ENCODE measurements around the gene KAZN.

KAZN gene

DNA sequence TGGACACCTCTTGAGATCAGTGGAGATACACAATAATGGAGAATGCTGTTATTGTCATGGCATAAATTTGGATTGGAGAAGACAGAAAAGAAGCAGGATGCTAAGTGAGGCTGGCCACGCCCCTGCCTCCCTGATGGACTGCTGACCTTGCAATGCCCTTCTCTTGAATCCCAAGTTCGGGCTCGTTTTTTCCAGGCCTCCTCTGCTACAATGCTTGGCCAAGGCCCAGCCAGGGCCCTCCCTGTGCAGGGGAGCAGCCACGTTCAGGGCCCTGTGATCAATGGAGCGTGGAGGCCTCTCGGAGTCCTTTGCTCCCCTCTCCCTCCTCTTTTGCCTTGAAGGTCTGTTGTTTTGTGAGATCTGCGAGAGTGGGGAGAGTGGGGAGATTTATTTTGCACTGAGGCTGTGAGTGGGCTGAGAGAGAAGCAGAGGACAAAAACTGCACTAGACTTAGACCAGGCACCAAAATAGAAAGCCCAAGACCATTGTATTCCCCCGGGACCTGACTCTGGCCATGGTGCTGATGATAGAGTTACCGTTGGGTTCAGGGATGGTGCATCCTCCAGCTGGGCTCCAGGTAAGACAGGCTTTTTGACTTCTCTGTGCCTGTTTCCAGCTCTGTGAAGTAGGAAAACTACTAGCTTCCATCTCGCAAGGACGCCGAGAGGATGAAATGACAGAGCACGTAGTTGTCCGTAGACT is 268.6 kb downstream of the KAZN start:
- DNase-seq: no peak

DNA sequence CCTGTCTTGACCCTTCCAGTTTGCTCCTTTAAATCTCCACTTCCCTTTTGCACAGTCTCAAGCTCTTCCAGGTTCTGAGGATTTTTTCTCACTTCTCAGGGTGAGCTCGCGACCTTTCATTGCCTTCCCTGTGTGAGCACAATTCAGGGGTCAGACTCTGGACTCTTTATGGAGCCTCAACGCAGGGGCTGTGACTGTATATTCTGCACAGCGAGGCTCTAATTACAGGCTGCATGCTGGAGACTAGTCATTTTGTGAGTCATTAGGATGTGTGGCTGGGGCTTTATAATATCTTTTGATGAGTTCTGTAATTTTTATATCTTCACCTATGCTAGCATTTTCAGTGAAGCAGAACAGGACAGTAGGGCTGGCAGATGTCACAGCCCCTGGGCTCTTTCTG is 270.7 kb downstream of the KAZN start:
- DNase-seq: no peak

DNA sequence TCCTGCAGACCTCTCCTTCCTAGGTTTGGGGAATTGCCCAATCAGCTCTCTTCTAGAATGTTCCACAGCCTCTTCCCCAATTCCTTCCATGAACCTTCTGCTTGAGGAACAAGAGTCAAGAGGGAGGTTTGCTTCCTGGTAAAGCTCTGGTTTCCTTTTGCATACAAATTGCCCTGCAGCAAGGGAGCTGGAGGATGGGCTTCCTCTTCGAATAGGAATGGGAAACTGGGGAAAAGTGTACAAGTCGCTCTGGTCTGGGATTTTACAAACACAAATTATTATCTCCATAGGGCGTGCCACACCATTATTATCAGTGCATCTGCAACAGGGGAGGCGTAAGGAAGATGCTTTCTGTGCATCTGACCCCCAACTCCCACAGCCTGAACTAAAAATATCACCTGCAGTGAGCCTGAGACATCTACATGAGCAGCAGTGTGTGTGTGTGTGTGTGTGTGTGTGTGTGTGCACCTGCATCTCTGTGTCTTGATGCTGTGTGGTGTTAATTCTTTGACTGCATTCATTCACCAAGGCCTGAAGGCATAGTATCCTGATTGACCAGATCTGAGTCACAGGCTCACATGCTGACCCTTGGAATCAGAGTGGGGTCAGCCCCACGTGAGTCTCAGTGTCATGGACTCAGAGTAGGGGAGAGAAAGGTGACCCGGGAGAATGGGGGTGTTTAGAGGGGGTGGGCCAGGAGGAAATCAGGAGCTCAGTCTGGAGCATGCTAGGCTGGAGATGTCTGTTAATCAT is 272.9 kb downstream of the KAZN start:
- DNase-seq: no peak

DNA sequence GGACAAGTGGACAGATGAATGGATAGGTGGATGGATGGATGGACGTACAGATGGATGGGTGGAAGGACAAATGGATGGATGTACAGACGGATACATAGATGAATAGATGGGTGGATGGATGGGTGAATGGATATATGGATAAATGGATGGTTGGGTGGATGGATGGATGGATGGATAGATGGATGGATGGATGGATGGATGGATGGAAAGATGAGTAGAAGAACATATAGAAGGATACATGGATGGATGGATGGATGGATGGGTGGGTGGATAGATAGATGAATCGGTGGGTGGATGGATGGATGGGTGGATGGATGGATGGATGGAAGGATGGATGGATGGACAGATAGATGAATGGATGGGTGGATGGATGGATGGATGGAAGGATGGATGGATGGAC is 274.3 kb downstream of the KAZN start:
- DNase-seq: no peak

DNA sequence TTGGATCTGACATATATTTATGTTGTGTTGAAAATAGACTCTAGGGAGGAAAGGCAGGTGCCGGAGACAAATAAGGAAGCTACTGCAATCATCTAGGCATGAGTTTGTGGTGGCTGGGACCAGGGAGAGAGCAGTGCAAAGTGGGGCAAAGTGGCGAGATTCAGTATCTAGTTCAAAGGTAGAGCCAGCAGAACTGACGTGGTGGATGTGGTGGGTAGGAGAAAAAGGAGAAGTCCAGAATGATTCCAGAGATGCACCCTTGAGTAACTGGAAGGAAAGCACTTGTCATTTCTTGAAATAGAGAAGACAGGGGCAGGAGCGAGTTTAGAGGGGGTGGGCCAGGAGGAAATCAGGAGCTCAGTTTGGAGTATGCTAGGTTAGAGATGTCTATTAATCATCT is 275.2 kb downstream of the KAZN start:
- no peak for DNase-seq

DNA sequence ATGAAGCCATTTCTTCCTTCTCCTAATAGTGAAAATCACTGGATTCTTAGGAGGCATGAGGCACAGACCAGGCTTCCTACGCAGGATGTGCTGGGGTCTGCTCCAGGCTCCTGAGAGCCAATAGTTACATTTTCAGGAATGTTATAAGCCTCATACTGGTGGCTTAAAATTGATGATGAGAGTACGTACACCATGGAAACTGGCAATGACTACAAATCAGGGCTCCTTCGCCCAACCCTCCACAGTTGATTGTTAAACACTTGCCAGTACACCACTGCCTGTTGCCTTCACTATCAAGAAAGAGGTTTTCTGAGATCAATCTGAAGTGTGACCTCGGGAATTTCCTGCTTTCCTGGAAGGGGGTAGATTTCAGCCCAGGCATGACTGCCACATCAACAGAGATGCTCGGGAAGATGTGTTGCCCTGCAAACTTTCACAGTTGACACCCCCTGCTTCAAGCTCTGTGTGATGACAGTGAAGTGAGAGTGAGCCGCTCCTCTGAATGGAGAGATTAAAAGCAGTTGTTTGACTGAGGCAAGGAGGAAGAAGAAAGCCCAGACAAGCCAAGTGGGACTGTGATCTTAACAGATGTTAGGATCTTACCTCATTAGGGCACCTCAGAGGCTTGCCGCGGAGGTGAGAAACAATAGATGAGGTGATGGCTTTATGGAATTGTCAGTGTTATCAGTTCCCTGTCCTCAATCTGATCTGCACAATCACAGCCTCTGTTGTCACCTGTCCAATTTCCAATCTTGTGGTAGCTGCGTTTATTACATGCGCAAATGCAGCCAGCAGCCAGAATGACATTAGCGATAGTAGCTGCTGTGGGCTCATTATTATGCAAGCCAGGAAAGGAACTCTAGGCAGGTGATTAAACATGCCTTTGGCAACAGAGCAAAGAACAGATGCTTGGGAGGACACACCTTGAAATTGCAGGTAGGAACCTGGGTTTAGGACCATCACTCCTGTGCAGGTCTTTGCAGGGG is 277.3 kb downstream of the KAZN start:
- no peak for DNase-seq

DNA sequence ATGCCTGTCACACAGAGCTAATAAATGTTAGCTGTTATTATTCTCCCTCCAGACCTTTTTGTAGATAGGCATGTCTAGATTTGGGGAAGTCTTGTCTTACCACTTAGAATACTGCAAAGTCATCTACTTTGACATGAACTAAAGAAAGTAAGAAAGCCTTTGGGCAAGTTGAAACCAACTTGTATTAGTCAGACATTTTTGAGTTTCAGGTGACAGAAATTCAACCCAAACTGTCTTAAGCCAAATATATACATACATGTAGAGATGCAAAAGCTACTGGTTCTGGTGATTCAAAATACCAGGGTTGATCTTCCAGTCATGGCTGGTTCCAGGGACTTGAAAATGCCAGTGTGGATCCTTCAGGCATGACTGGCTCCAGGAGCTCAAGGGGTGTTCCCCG is 278.3 kb downstream of the KAZN start:
- DNase-seq: no peak

DNA sequence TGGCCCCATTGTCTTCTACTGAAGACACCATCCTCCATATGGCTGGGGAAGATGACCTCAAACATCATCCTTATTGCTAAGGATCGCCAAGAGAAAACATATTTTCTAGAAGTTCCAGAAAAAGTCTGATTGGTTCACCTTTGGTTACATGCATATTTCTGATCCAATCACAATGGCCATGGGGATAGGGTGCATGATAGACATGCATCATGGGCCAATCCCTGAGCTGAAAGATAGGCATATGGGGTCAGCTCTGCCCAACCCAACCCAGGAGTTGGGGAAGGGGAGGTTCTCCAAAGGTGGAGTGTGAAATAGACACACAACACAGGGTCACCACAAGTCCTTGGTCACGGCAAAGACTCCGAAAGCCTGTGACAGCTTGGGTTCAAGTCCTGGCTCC is 278.7 kb downstream of the KAZN start:
- no peak for DNase-seq

DNA sequence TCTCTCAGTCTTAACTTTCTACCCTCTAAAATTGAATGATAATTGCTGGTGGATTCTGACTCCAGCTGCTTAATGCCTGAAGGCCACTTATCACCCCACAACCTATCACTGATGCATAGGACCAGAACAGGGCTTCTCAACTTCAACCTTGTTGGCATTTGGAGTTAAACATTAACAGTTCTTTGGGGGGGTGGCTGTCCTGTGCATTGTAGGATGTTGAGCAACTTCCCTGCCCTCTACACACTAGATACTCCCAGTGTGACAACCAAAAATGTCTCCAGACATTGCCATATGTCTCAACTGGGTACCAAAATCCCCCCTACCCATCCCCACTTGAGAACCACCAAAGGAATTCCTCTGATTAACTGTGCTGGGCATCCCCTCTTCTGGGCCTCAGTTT is 279.6 kb downstream of the KAZN start:
- no peak for DNase-seq

DNA sequence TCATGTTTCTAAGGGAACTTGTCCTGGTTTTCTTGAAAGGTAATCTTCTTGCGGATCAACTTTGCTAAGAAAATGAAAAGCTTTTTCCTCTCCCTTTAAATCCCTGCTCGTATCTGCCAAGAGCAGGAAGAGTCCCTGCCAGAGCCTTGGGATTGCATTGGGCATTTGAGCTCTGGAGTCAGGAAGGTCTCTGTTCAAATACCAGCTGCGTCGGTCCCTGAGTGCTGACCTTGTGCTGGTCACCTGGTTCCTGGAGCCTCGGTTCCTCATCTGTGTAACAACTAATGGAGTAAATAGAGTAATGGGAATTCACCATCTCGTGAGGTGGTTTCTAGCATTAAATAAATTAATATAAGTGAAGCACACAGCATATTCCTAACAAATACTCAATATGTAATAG is 280.5 kb downstream of the KAZN start:
- DNase-seq: no peak

DNA sequence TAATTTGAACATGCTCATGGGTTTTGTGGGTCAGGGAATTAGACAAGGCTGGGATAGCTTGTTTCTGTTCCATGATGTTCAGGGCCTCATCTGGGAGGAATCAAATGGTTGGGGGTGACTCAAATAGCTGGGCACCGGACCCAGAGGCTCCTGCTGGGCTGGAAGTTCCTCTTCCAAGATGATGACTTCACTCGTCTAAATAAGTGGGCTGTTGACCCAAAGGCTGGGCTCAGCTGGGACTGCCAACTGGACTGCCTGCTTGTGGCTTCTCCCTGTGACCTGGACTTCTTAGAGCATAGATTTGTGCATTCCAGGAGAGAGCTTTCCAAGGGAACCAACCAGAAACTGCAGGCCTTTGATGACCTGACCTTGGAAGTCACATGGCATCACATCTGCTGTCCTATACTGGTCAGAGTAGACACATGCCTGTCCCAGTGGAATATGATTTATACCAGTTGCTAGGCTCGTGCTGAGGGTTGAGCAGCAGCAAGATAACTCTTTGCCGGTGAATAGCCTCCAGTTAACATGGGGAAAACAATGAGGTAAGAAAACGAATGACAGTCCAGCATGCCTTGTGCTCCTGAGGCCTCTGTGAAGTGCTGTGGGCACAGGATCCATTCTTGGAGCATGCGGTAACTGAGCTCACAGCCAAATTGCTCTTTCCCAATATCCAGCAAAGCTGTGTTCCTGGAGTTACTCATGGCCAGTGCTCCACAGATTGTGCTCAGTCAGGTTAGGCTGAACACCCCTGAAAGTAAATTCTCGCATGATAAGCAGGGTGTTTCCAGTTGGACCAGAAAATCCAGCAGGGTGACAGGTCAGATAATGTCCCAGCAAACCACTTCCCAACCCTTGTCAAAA is 282.2 kb downstream of the KAZN start:
- no peak for DNase-seq

DNA sequence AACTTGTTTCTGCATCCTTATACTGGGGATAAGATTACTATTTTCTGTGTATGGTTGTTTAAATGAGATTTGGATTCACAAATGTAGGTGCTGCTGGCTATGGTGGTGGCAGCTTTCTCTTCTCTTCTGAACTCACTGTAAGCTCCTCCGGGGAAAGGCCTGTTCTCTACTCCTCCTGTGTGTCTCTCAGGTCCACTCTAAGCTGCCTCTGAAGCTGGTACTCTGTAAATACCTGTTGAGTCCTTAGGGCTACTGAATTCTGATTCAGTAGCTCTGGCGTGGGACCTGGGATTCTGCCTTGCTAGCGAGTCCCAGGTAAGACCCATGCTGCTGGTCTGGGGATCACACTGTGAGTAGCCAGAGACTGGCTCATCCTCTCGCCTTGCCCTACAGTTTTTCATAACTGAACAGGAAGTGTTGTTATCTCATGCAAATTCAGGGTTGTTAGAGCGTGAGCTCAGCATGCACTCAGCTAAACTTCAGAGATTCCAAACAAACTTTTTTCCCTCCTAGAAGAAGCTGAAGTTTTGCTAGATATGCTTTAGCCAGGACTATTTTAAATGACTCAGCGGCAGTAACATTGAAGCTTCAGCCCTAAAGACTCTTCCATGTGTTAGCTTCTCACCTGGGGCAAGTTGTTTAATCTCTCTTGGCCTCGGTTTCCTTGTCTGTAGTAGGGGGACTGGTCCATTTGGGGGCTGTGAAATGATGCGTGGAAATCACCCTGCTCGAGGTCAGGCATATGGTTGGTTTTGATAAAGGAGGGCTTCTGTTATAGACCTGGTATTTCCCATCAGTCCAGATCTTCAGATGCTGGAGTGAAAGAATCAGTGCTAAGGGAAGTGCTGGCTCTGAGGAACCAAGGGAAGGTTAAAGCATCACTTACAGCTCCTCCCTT is 283.5 kb downstream of the KAZN start:
- DNase-seq: no peak

DNA sequence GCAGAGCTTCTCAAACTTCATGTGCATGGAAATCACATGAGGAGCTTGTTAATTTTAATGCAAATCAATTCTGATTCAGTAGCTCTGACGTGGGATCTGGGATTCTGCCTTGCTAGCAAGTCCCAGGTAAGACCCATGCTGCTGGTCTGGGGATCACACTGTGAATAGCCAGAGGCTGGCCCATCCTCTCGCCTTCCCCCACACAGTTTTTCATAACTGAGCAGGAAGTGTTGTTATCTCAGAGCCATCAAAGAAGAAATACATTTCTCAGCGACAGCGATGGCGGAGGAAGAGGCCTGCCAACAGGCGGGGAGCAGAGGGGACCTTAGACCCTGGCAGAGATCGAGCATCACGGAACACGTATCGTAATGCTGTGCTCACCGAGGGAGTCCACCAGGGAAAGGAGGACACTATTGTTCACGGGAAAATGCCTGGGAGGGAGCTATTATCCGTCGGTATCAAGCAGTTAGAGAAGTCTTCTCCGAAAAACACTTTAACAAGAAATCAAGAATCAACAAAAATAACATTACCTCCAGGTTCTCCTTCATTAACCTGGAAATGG is 286.2 kb downstream of the KAZN start:
- no peak for DNase-seq

DNA sequence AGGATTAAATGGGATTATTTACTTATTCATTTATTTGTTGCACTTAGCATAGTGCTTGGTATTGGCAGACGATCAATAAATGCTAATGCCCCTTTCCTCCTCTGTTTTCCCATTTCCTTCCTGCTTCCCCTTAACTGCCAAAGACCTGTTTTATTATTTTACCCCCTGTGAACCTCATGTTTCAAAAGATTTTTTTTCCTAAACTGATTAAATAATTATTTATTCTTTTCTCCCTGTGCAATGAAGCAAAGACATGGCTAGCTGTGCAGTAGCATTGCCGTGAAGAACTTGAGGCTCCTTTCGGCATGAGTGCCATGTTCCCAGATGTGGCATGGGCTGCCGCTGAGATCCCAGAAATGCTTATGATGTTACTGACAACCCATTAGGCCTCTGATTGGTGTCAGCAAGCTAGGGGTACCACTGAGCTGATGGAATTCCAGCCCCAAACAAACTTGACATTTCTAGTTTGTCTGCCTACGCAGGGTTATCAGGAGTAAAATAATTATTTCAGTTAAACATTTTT is 288.6 kb downstream of the KAZN start:
- no peak for DNase-seq

DNA sequence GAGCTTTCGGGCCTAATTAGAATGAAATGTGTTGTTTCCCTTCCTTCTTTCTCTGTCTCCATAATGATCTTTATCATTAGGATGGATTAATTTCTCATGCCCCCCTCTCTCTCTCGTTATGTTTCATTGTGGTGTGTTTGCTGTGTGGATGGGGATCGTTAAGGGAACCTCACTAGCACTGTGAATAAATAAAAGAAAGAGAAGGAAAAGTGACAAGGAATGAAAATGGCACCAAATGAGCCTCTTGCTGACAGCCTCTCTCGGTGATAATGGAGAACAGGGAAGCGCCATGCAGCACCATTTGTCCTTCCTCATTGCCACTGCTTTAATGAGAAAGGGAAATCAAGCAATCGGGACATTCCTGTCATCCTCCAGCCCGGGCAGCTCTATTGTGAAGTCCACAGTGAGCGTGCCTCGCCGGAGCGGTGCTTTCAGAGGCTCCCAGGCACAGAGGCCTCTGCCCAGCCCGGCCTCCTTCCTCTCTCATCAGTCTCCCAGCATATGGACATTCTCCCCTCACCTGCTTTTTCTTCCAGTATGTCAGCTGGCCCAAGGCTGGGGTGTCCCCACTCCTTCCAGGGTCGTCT is 289.4 kb downstream of the KAZN start:
- no peak for DNase-seq

DNA sequence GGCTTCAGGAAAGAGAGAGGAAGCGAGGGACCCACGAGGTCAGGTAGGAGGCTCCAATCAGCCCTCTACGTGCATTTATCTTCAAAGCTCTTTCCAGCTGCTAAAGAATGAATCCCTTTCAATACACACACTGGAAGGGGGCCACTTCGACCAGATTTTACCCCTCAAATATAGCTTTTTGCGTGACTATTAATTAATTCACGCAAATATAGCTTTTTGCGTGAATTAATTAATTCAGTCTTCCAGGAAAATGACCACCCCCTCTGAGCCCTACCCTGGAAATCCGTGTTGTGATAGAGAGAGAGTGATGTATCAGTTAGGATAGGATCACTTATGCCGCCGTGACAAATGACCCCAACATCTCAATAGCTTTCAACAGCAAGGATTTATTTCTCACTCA is 289.9 kb downstream of the KAZN start:
- DNase-seq: no peak

DNA sequence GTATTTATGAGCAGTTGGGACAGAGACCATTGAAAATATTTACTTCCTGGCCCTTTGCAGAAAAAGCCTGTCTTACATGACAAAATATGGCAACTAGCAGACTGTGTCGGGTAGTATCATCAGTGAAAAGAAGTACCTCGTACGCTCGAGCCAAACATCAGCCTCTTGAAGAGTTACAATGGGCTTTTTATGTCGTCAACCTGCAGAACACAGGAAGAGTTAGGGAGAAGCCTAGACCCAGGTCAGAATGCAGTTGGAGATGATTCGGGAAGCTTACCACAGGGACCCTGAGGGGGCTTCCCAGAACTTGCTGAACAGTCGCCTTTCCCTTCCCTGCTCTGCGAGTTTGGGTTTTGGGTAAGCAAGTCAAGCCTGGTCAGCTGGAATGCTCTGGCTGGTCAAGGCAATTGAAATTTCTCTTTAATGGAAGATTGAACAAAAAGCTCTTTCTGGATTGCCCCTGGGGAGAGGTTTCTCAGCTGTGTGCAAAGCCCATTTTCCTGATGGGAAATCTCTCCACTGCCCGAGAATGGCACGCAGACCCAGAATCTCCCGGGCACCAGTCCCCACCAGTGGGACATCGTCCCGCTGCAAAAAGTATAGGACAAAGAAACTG is 291.4 kb downstream of the KAZN start:
- DNase-seq: no peak

DNA sequence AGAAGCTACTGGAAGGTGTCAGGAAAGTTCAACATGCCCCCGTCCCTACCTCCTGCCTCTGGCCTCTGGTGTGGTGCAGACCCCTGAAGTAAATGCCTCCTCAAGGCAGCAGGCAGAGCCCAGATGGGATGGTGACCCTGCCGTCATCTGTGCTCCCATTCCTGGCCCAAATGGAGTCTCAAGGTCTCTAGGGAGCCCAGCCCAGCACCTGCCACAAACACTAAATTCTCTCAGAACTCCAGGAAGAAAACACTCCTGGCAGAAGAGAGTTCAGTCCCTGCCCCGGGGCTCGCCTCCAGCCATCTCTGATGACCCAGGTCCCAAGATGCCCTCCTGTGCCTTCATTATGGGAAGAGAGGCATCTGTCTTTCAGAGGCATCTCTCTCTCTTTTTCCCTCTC is 293.5 kb downstream of the KAZN start:
- no peak for DNase-seq

DNA sequence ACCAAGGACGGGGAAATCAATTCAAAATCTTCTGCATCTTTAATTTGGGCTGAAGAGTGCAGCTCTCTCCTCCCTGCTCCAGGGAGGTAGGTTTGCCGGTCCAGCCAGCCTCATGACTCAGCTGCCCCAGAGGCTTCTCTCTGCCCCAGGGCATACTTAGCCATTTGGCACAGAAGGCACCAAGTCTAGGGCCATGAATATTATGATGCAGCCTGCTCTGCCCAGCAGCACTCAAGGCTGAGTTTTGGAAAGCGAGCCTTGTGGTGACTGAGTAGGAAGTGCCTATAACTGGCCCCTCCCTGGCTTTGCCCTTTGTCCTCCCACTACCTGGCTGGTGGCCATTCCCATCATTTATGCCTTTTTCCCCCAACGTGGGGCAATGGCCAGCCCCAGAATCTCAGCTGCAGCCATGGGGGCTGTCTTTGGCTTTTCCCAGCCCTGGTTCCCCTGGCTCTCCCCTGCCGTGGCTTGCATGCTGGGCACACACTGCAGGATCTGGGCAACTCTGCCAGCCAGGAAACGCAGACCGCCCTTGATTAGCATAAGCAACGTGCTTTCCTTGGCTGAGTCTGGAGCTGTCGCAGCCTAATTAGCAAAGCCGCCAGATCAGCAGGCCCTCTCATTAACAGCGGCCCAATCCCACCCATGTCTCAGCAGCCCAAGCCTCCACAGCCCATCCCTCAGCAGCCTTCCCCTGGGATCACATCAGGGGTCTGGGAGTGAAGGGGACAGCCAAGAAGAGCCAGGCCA is 296.5 kb downstream of the KAZN start:
- no peak for DNase-seq

Data from NCI-H82 (cell line).